HepG2 (cell line): Measurements from ENCODE around the gene GCHFR. TPM values are rescaled to one million over a fixed set of nuclear protein-coding genes. Genes with fewer than 3 reads are reported as not detected.
A peak's percentile ranks its signal among the peaks of the same experiment; 100 is the strongest.

Experiments used
- AKAP8 ChIP-seq: sonication (generic); formaldehyde crosslinking; IDR thresholded peaks from 2 replicates; pipeline ENCODE4 v1.5.1; 2020; ENCODE audit warnings: mild to moderate bottlenecking, missing genetic modification reagents
- ATRX ChIP-seq: sonication (generic); formaldehyde crosslinking; IDR thresholded peaks from 2 replicates; pipeline ENCODE4 v1.4.0; 2020; ENCODE audit warnings: missing genetic modification reagents, borderline replicate concordance
- CCAR2 ChIP-seq: fragments of 200-400 bp; formaldehyde crosslinking; optimal IDR thresholded peaks from 2 replicates; pipeline ENCODE3; 2018; ENCODE audit warnings: low read depth, mild to moderate bottlenecking, low read length, moderate library complexity
- DNMT1 ChIP-seq: sonication (generic); formaldehyde crosslinking; IDR thresholded peaks from 2 replicates; pipeline ENCODE4 v1.5.1; 2020; ENCODE audit warnings: mild to moderate bottlenecking, missing genetic modification reagents
- DR1 ChIP-seq: sonication (generic); formaldehyde crosslinking; IDR thresholded peaks from 2 replicates; pipeline ENCODE4 v1.8.0; 2021; ENCODE audit warnings: mild to moderate bottlenecking, missing genetic modification reagents, inconsistent platforms
- FOSL1 ChIP-seq: sonication (generic); formaldehyde crosslinking; IDR thresholded peaks from 2 replicates; pipeline ENCODE4 v1.9.0; 2021; ENCODE audit warnings: missing genetic modification reagents, borderline replicate concordance
- HMG20A ChIP-seq: IDR thresholded peaks from 2 replicates; pipeline ENCODE4 v1.6.1; 2016; ENCODE audit warnings: borderline replicate concordance
- JDP2 ChIP-seq: sonication (generic); formaldehyde crosslinking; IDR thresholded peaks from 2 replicates; pipeline ENCODE4 v1.8.1; 2022; ENCODE audit warnings: missing genetic modification reagents, borderline replicate concordance
- KDM2A ChIP-seq: sonication (generic); formaldehyde crosslinking; IDR thresholded peaks from 2 replicates; pipeline ENCODE4 v1.4.0; 2020; ENCODE audit warnings: low read depth, missing genetic modification reagents, borderline replicate concordance
- MLLT10 ChIP-seq: sonication (generic); formaldehyde crosslinking; IDR thresholded peaks from 2 replicates; pipeline ENCODE4 v1.4.0; 2020; ENCODE audit warnings: missing genetic modification reagents
- MTA1 ChIP-seq: sonication (generic); formaldehyde crosslinking; IDR thresholded peaks from 2 replicates; pipeline ENCODE4 v1.4.0; 2020; ENCODE audit warnings: missing genetic modification reagents, mild to moderate bottlenecking, borderline replicate concordance
- NFKBIZ ChIP-seq: IDR thresholded peaks from 2 replicates; pipeline ENCODE4 v1.6.1; 2018; ENCODE audit warnings: missing genetic modification reagents, missing compliant biosample characterization
- NR3C1 ChIP-seq: sonication (generic); formaldehyde crosslinking; IDR thresholded peaks from 2 replicates; pipeline ENCODE4 v1.4.0; 2020; ENCODE audit warnings: missing genetic modification reagents
- ONECUT2 ChIP-seq: sonication (generic); formaldehyde crosslinking; IDR thresholded peaks from 2 replicates; pipeline ENCODE4 v1.4.0; 2020; ENCODE audit warnings: missing genetic modification reagents
- RCOR2 ChIP-seq: IDR thresholded peaks from 2 replicates; pipeline ENCODE4 v1.6.1; 2016; ENCODE audit warnings: missing biosample characterization, missing genetic modification reagents
- RXRA ChIP-seq: sonication (generic); formaldehyde crosslinking; IDR thresholded peaks from 2 replicates; pipeline ENCODE4 v1.5.1; 2020; ENCODE audit warnings: missing genetic modification reagents
- SIN3B ChIP-seq: fragments of 150-350 bp; IDR thresholded peaks from 2 replicates; pipeline ENCODE4 v1.6.1; 2014; ENCODE audit warnings: low read length
- SIX4 ChIP-seq: sonication (generic); formaldehyde crosslinking; IDR thresholded peaks from 2 replicates; pipeline ENCODE4 v1.4.0; 2020; ENCODE audit warnings: missing genetic modification reagents
- SP4 ChIP-seq: sonication (generic); formaldehyde crosslinking; IDR thresholded peaks from 2 replicates; pipeline ENCODE4 v1.8.1; 2023; ENCODE audit warnings: mild to moderate bottlenecking, missing genetic modification reagents
- SPEN ChIP-seq: sonication (generic); formaldehyde crosslinking; IDR thresholded peaks from 2 replicates; pipeline ENCODE4 v1.5.1; 2020; ENCODE audit warnings: low read depth, mild to moderate bottlenecking, missing genetic modification reagents
- SRY ChIP-seq: sonication (generic); formaldehyde crosslinking; IDR thresholded peaks from 2 replicates; pipeline ENCODE4 v1.8.0; 2022; ENCODE audit warnings: mild to moderate bottlenecking, missing genetic modification reagents
- SSRP1 ChIP-seq: IDR thresholded peaks from 2 replicates; pipeline ENCODE4 v1.6.1; 2016; ENCODE audit warnings: control low read depth
- TAF1 ChIP-seq: sonication (generic); formaldehyde crosslinking; IDR thresholded peaks from 2 replicates; pipeline ENCODE4 v1.4.0; 2020; ENCODE audit warnings: missing genetic modification reagents
- TBX2 ChIP-seq: sonication (generic); formaldehyde crosslinking; IDR thresholded peaks from 2 replicates; pipeline ENCODE4 v1.5.0; 2020; ENCODE audit warnings: missing genetic modification reagents, mild to moderate bottlenecking, borderline replicate concordance
- TBX3 ChIP-seq: fragments of 450-650 bp; IDR thresholded peaks from 2 replicates; pipeline ENCODE4 v1.6.1; 2017; ENCODE audit warnings: antibody characterized with exemption, mild to moderate bottlenecking, inconsistent platforms, borderline replicate concordance
- TCF7L2 ChIP-seq: IDR thresholded peaks from 2 replicates; pipeline ENCODE4 v1.6.1; 2011; ENCODE audit warnings: mild to moderate bottlenecking, low read depth, low read length, moderate library complexity
- ZBTB21 ChIP-seq: sonication (generic); formaldehyde crosslinking; IDR thresholded peaks from 2 replicates; pipeline ENCODE4 v1.4.0; 2020; ENCODE audit warnings: missing genetic modification reagents
- ZBTB38 ChIP-seq: sonication (generic); formaldehyde crosslinking; IDR thresholded peaks from 2 replicates; pipeline ENCODE4 v1.5.1; 2020; ENCODE audit warnings: mild to moderate bottlenecking, missing genetic modification reagents
- ZKSCAN1 ChIP-seq: fragments of 150-350 bp; IDR thresholded peaks from 2 replicates; pipeline ENCODE4 v1.6.1; 2014; ENCODE audit warnings: low read length
- ZNF274 ChIP-seq: sonication (generic); formaldehyde crosslinking; IDR thresholded peaks from 2 replicates; pipeline ENCODE4 v1.5.1; 2020; ENCODE audit warnings: mild to moderate bottlenecking, missing genetic modification reagents
- ZNF605 ChIP-seq: sonication (generic); formaldehyde crosslinking; IDR thresholded peaks from 2 replicates; pipeline ENCODE4 v1.8.0; 2022; ENCODE audit warnings: mild to moderate bottlenecking, missing genetic modification reagents
- ZNF891 ChIP-seq: sonication (generic); formaldehyde crosslinking; IDR thresholded peaks from 2 replicates; pipeline ENCODE4 v1.5.0; 2020; ENCODE audit warnings: mild to moderate bottlenecking, missing genetic modification reagents
- polyA plus RNA-seq, 8 experiments: library from polyadenylated mRNA; depleted of rRNA in 3 of 8; stranded (reverse) in 7 of 8; unstranded in 1 of 8; fragments of >200 nt; fragmentation: Illumina TruSeq in 4 of 8; extraction: Trizol in 4 of 8; gene quantifications; 2 replicates each; pipeline versions ENCODE4 v1.2.1 to v1.2.3, GENCODE V29; 2011 to 2016; ENCODE audit warnings: low read depth in 4 of 8, missing spikeins in 1 of 8, mixed read lengths in 1 of 8; ENCODE audit not compliant: insufficient read depth in 1 of 8
- total RNA-seq, 5 experiments: library from RNA; depleted of rRNA; stranded (reverse); fragments of >200 nt; fragmentation: Illumina TruSeq; extraction: Trizol; gene quantifications; 2 replicates each; pipeline ENCODE4 v1.2.3, GENCODE V29; 2016; ENCODE audit warnings: low read depth in 1 of 5
- TF ChIP-seq, protein P1 (sequence below): IDR thresholded peaks from 2 replicates; pipeline ENCODE4 v1.6.1; 2016; ENCODE audit warnings: missing biosample characterization, missing genetic modification reagents, low read depth

The GCHFR gene
- total and polyA plus RNA-seq, 2 of the 13 experiments (the other 11 are each of a cell fraction or from before 2014, with no cell fraction given), result 51.5 to 92.4 TPM

- TF ChIP-seq, protein P1, sequence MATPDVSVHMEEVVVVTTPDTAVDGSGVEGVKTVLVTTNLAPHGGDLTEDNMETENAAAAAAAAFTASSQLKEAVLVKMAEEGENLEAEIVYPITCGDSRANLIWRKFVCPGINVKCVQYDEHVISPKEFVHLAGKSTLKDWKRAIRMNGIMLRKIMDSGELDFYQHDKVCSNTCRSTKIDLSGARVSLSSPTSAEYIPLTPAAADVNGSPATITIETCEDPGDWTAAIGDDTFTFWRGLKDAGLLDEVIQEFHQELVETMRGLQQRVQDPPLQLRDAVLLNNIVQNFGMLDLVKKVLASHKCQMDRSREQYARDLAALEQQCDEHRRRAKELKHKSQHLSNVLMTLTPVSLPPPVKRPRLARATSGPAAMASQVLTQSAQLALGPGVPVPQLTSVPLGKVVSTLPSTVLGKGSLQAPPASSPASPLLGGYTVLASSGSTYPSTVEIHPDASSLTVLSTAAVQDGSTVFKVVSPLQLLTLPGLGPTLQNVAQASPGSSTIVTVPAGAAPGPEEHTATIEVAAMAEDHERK (CRISPR knock-in tag), result peak; percentile 69
- TF ChIP-seq JDP2 (CRISPR knock-in tag) (no peak), SRY (CRISPR knock-in tag) (no peak; the same call in 1 of the 2 replicates), TCF7L2 (no peak), SP4 (CRISPR knock-in tag) (peak; percentile 96), RCOR2 (no peak), SSRP1 (CRISPR knock-in tag) (no peak), ZBTB21 (peak; percentile 54; the same call in 1 of the 2 replicates), SIN3B (peak; percentile 81), ZNF274 (no peak; the same call in 1 of the 2 replicates), MTA1 (CRISPR knock-in tag) (peak; percentile 61; the same call in 1 of the 2 replicates), ATRX (CRISPR knock-in tag) (no peak), TAF1 (CRISPR knock-in tag) (peak; percentile 42; the same call in 1 of the 2 replicates), TBX2 (CRISPR knock-in tag) (peak; percentile 76; the same call in 1 of the 2 replicates), DNMT1 (peak; percentile 46; the same call in 1 of the 2 replicates), SIX4 (CRISPR knock-in tag) (peak; percentile 38; the same call in 1 of the 2 replicates), HMG20A (no peak), ZNF891 (CRISPR knock-in tag) (0 out of 2 replicates have a peak, but pooled peaks have one; percentile 21), FOSL1 (CRISPR knock-in tag) (no peak), MLLT10 (CRISPR knock-in tag) (no peak), TBX3 (no peak; the same call in 1 of the 2 replicates), NFKBIZ (no peak), KDM2A (CRISPR knock-in tag) (peak; percentile 92), SPEN (peak; percentile 90), DR1 (CRISPR knock-in tag) (0 out of 2 replicates have a peak, but pooled peaks have one; percentile 35), ZBTB38 (peak; percentile 41; the same call in 1 of the 2 replicates), ZNF605 (CRISPR knock-in tag) (no peak), ONECUT2 (CRISPR knock-in tag) (no peak), NR3C1 (no peak), RXRA (peak; percentile 43; the same call in 1 of the 2 replicates), ZKSCAN1 (no peak), CCAR2 (no peak), AKAP8 (CRISPR knock-in tag) (no peak)
Observed at GRCh38 chr15:40754883-40755811, 8.7 kb upstream of the GCHFR start, which contains the start of gene RMDN3 (continued).
